ENCODE results near the gene TMEM11.

DNA sequence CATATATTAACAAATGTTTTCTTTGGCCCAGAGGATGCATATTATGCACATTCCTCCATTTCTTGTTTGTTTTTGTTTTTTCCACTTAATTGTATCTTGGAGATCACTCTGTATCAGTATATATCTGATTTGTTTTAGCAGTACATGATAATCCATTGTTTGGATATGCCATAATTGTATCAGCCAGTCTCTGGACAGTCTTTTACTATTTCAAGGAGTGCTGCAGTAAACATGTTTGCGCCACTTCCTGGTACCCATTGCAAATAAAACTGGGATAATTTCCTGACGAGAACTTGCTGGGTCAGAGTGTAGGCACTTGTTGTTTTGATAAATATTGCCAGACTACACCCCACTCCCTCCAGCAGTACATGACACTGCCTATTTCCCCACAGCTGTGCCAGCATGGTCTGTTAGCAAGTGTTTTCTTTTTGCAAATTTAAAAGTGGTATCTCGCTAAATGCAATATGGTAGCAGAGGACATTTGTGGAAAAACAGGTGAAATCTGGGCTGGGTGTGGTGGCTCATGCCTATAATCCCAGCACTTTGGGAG lies 4.9 kb upstream of the TMEM11 start:
- TF ChIP-seq CTCF (IDR thresholded peaks at IDR 0.05; ENCODE audit: insufficient read depth, low read length) = no peak
- TF ChIP-seq POLR2AphosphoS5 (IDR thresholded peaks at IDR 0.05; ENCODE audit: low read depth) = no peak
- TF ChIP-seq GABPA (IDR thresholded peaks at IDR 0.05; ENCODE audit: low read depth) = no peak
- no peak for TF ChIP-seq REST (IDR thresholded peaks at IDR 0.05; ENCODE audit: insufficient replicate concordance, low read depth)
